ENCODE data around the gene CALY. TPM values are rescaled to one million over a fixed set of nuclear protein-coding genes. Genes with fewer than 3 reads are reported as not detected.

Gene CALY
- total RNA-seq, 2 donors from 2014 or later: 0.98 TPM; not detected in 1

DNA sequence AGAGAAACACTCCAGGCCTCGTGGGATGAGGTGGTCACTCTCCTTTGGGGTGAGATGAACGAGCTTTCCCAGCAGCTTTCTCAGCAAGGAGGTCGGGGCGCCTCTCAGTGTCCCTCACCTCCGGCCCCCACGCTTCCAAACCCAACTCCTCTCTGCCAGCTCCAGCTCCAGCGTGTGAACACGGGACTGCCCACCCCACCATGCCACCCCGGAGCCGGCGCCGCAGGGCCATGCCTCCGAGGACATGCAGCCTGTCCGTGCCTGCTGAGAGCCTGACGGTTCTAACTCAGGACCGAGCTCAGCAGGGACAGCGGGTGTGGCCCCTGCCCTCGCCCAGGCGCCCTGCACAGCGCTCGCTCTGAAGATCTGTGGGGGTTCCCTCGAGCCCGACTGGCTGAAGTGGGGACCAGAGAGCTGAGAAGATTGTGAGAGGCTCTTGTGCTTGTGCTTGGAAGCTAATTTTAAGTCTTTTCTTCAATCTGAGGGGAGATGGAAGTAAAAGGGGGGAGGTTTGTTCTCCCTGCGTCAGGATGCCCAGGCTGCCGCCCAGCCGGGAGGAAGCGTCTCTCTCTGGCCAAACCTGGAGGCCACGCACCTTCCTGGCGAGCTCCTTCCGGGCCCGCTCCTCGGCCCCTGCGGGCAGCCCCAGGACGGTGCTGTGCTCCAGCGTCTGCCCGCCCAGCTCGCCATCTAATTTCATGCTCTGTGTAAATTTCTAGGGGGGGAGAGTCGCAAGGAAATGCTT lies 54.9 kb downstream of the CALY start:
- no peak overlapping the region for H3K4me3 ChIP-seq
- DNase-seq (ENCODE audit: low spot score): no peak
- no peaks in the 10 kb centered on the region for H3K27me3 ChIP-seq
- H3K27ac ChIP-seq: no peak overlapping the region
- TF ChIP-seq, protein P1, sequence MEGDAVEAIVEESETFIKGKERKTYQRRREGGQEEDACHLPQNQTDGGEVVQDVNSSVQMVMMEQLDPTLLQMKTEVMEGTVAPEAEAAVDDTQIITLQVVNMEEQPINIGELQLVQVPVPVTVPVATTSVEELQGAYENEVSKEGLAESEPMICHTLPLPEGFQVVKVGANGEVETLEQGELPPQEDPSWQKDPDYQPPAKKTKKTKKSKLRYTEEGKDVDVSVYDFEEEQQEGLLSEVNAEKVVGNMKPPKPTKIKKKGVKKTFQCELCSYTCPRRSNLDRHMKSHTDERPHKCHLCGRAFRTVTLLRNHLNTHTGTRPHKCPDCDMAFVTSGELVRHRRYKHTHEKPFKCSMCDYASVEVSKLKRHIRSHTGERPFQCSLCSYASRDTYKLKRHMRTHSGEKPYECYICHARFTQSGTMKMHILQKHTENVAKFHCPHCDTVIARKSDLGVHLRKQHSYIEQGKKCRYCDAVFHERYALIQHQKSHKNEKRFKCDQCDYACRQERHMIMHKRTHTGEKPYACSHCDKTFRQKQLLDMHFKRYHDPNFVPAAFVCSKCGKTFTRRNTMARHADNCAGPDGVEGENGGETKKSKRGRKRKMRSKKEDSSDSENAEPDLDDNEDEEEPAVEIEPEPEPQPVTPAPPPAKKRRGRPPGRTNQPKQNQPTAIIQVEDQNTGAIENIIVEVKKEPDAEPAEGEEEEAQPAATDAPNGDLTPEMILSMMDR (IDR thresholded peaks at IDR 0.05): no peak
- H3K36me3 ChIP-seq: peaks cover 76% of the 10 kb centered on the region
- no peaks in the 10 kb centered on the region for H3K9me3 ChIP-seq
- H3K4me1 ChIP-seq: peaks cover 0 to 15% of the 10 kb centered on the region in 2 donors

DNA sequence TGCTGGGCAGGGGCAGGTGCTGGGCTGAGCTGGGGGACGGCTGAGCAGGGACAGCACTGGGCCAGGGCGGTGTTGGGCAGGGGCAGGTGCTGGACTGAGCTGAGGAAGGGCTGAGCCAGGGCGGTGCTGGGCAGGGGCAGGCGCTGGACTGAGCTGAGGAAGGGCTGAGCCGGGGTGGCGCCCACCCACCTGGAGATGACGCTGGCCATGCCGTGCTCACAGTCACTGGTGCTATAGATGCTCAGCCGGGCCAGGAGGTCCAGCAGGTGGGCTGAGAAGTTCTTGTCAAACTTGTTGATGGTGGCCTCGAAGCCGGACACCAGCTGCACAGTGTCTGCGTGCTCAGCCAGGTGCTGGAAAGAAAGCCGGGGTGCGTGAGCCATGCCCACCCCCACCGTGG lies 55.6 kb downstream of the CALY start:
- Histone ChIP-seq H3K27ac (no peak overlapping the region), H3K4me3 (no peak overlapping the region), H3K4me1 (peaks cover 0 to 22% of the 10 kb centered on the region in 2 donors), H3K9me3 (no peaks in the 10 kb centered on the region), H3K36me3 (peaks cover 69% of the 10 kb centered on the region), H3K27me3 (peaks cover 4 to 5% of the 10 kb centered on the region in 2 donors)
- TF ChIP-seq, protein P1 (IDR thresholded peaks at IDR 0.05): no peak
- no peak for DNase-seq (ENCODE audit: low spot score)

DNA sequence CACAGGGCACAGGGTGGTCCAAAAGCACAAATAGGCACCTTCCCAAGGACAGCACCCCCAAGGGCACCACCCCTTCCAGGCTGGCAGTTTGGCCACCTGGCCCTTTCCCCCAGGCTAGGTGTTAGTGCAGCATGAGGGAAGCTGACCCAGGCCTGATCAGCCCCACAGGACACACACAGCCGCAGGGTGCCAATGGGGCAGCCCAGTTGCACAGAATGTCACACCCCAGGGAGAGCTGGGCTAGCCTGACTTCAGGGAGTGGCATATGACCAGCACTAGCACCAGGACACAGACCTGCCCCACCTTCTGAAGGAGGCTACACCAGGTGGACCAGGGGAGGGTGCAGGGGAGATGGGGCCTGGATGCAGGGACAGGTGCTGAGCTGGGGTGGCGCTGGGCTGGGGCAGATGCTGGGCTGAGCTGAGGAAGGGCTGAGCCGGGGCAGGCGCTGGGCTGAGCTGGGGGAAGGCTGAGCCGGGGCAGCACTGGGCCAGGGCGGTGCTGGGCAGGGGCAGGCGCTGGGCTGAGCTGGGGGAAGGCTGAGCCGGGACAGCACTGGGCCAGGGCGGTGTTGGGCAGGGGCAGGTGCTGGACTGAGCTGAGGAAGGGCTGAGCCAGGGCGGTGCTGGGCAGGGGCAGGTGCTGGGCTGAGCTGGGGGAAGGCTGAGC lies 56.2 kb downstream of the CALY start:
- Histone ChIP-seq H3K36me3 (peaks cover 65% of the 10 kb centered on the region), H3K4me1 (peaks cover 0 to 22% of the 10 kb centered on the region in 2 donors), H3K27me3 (peaks cover 5% of the 10 kb centered on the region in 2 donors), H3K9me3 (no peaks in the 10 kb centered on the region), H3K4me3 (no peak overlapping the region), H3K27ac (no peak overlapping the region)
- TF ChIP-seq, protein P1 (IDR thresholded peaks at IDR 0.05): no peak
- DNase-seq (ENCODE audit: low spot score): no peak

DNA sequence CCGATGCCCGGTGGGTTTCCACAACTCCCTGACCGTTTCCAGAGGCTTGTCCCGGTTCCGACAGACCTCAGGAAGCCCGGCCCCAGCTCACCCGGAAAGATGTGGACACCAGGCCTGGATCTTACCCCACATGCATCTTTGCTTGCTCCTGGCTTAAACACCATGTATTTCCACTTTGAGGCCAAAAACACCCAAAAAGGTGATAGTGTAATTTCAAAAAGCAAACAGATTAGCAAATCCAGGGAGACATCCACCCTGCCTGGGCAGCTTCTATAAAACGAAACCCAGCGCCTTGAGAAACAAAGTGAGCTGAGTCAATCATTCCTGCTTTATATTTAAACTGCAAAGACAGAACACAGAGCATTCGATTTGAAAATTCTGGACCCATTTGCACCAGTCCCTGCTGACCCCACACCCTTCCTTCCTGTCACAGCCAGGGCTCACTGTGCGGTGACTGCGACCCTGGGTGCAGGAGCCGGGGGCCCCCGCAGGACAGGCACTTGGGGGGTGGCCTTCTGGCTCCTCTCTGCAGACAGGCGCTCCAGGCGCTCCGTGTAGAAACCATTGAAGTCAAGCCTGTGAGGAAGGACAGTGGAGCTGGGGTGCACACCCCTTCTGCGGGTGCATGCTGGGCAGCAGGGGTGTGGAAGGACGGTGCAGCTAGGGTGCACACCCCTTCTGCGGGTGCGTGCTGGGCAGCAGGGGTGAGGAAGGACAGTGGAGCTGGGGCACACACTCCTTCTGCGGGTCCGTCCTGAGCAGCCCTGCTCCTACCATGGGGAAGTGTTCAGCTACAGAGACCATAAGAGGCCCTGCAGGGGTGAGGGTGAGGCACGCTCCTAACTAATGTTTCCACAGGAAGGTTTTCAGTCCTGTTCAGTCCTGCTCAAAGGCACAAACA lies 57.1 kb downstream of the CALY start:
- no peak overlapping the region for H3K4me3 ChIP-seq
- H3K27me3 ChIP-seq: peaks cover 5% of the 10 kb centered on the region in 2 donors
- H3K4me1 ChIP-seq: peaks cover 0 to 22% of the 10 kb centered on the region in 2 donors
- H3K36me3 ChIP-seq: peaks cover 55% of the 10 kb centered on the region
- no peak for DNase-seq (ENCODE audit: low spot score)
- H3K9me3 ChIP-seq: no peaks in the 10 kb centered on the region
- TF ChIP-seq, protein P1 (IDR thresholded peaks at IDR 0.05): no peak
- no peak overlapping the region for H3K27ac ChIP-seq

DNA sequence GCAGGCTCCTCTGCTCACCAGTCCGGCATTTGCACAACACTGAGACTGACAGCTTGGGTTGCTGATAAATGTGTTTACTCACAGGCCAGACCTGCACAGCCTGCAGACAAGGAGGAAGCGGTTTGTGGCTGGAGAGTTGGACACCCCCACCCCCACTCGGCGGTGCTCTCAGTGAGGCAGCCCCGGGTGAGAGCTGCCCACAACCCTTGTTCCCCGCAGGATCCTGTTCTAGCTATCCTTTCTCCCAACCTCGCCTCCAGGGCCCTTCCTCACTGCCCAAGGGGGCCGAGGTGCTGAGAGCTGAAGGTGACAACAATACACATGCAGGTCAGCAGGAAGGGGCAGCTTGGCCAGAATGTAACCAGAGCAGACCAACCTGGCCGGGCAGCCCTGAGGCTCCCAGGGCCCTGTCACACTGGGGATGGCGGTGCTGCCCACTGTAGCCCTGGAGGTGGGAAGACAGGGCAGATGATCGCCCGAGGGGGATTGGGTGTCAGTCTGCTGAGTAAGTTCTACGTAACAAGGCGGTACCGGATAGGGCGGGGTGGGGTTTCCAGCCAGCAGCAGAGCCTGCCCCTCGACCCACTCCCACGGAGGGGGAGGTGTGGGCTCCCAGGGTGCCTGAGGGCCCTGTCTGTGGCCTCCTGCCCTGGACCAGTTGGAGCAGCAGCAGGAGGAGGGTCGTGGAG lies 58.0 kb downstream of the CALY start:
- peaks cover 5% of the 10 kb centered on the region in 2 donors for H3K27me3 ChIP-seq
- no peak overlapping the region for H3K4me3 ChIP-seq
- no peaks in the 10 kb centered on the region for H3K9me3 ChIP-seq
- no peak overlapping the region for H3K27ac ChIP-seq
- DNase-seq (ENCODE audit: low spot score): no peak
- peaks cover 46% of the 10 kb centered on the region for H3K36me3 ChIP-seq
- H3K4me1 ChIP-seq: peaks cover 0 to 22% of the 10 kb centered on the region in 2 donors
- TF ChIP-seq, protein P1 (IDR thresholded peaks at IDR 0.05): no peak

Measured in right atrium auricular region (tissue), 2 donors.